Fibroblast of lung (primary cell): ENCODE measurements around the gene MRPS26. TPM values are rescaled to one million over a fixed set of nuclear protein-coding genes. Genes with fewer than 3 reads are reported as not detected.
A peak's percentile ranks its signal among the peaks of the same experiment; 100 is the strongest.

ENCODE experiments used
- DNase-seq, 2 donors: peaks; one replicate each; pipeline versions ENCODE4 v3.0.0 to v3.0.0-alpha.2; 2010; ENCODE audit warnings: low read depth in 2 of 2
- H2AFZ ChIP-seq: 2 replicates; pipeline ENCODE4 v1.5.1; 2012; ENCODE audit warnings: low read length, control low read depth, inconsistent platforms
- H3K27ac ChIP-seq: 2 replicates; pipeline ENCODE4 v1.5.1; 2011; ENCODE audit warnings: low read length, control low read depth; ENCODE audit not compliant: insufficient read depth
- H3K27me3 ChIP-seq: 2 replicates; pipeline ENCODE4 v1.5.1; 2011; ENCODE audit warnings: mild to moderate bottlenecking, low read length; ENCODE audit not compliant: control insufficient read depth, insufficient read depth
- H3K36me3 ChIP-seq: 2 replicates; pipeline ENCODE4 v1.5.1; 2011; ENCODE audit warnings: low read length; ENCODE audit not compliant: control insufficient read depth, insufficient read depth
- H3K4me1 ChIP-seq: 2 replicates; pipeline ENCODE4 v1.5.1; 2011; ENCODE audit warnings: low read length; ENCODE audit not compliant: control insufficient read depth, insufficient read depth; ENCODE audit errors: extremely low read depth
- H3K4me2 ChIP-seq: 2 replicates; pipeline ENCODE4 v1.5.1; 2011; ENCODE audit warnings: low read length, control low read depth; ENCODE audit not compliant: insufficient read depth; ENCODE audit errors: extremely low read depth
- H3K4me3 ChIP-seq, 4 experiments: fragments of 200-600 bp in 1 of 4; sonication (generic) in 1 of 4; replicated peaks in 1 of 4; 2 replicates each; pipeline ENCODE4 v1.5.1; 2011 to 2016; ENCODE audit warnings: low read length in 4 of 4, low read depth in 3 of 4, mild to moderate bottlenecking in 3 of 4, control low read depth in 2 of 4, inconsistent platforms in 1 of 4, mixed read lengths in 1 of 4; ENCODE audit not compliant: insufficient read depth in 1 of 4; ENCODE audit errors: control extremely low read depth in 1 of 4
- H3K79me2 ChIP-seq: 2 replicates; pipeline ENCODE4 v1.5.1; 2012; ENCODE audit warnings: mild to moderate bottlenecking, low read length, inconsistent platforms; ENCODE audit not compliant: control insufficient read depth, insufficient read depth
- H3K9ac ChIP-seq: 2 replicates; pipeline ENCODE4 v1.5.1; 2011; ENCODE audit warnings: mild to moderate bottlenecking, low read length, control low read depth; ENCODE audit not compliant: insufficient read depth
- H3K9me3 ChIP-seq: 2 replicates; pipeline ENCODE4 v1.5.1; 2012; ENCODE audit warnings: low read depth, low read length; ENCODE audit not compliant: control insufficient read depth, insufficient read depth
- H4K20me1 ChIP-seq: 2 replicates; pipeline ENCODE4 v1.5.1; 2011; ENCODE audit warnings: low read length; ENCODE audit not compliant: control insufficient read depth, insufficient read depth; ENCODE audit errors: extremely low read depth
- CTCF ChIP-seq, 2 donors: IDR thresholded peaks in 1 of 2; conservative IDR thresholded peaks in 1 of 2; 1 replicate in 1 of 2; 2 replicates in 1 of 2; pipeline ENCODE4 v1.5.1; 2011 to 2012; ENCODE audit warnings: low read length in 2 of 2, control low read depth in 1 of 2, inconsistent platforms in 1 of 2, low read depth in 1 of 2, mild to moderate bottlenecking in 1 of 2
- EZH2 ChIP-seq: IDR thresholded peaks from 2 replicates; pipeline ENCODE4 v1.5.1; 2012; ENCODE audit warnings: low read length, control low read depth, mild to moderate bottlenecking; ENCODE audit errors: missing control alignments
- polyA plus RNA-seq, 2 donors: library from polyadenylated mRNA; depleted of rRNA in 1 of 2; stranded (reverse) in 1 of 2; unstranded in 1 of 2; fragments of >200 nt; gene quantifications; 2 replicates each; pipeline ENCODE4 v1.2.1, GENCODE V29; 2011 to 2012; ENCODE audit warnings: missing spikeins in 1 of 2
- total RNA-seq: library from RNA; depleted of rRNA; stranded (reverse); fragments of >200 nt; gene quantifications from 2 replicates; pipeline ENCODE4 v1.2.1, GENCODE V29; 2014

Gene MRPS26
- total and polyA plus RNA-seq, 2 donors (not counting 1 experiment from before 2014, with no cell fraction given): 16.1 to 37.0 TPM

DNA sequence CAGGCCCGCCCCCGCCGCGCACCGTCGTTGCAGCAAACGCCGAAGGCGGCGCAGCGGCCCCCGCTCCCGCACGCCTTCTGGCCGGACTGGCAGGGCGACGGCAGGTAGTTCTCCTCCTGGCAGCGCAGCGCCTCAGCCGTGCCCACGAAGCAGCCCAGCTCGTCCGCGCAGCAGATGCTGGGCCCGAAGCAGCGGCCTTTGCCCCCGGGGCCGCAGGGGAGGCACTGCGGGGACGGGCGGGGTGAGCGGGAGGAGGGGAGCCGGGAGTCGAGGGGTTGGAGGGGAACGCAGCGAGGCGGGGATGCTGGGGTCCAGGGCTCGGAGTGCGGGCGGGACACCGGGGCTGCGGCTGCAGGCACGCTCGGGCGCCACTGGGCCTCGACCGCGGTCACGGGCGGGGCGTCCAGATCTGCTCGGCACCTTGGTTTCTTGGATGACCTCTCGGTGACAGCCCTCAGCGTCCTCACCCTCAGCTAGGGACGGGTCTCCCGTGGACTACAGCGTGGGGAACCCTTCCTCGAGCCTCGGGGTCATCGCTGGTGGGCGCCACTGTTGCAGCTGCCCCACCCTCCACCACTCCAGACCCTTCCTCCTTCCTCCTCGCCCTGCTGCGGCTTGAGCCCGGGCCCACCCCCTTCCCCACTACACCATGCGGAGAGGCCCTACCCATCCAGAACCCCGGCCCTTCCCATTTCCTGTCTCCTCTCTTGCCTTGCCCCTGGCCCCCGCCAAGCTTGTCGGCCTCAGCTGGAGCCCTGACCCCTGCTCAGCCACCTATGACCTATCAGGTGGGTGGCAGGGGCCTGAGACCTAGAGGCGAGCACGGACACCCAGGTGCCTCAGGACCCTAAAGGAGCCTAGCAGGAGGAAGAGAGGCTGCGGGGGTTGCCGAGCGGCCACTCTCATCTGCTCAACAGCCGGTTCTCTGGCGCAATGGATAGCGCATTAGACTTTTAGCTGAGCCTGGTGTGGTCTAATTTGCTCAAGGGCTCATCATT is 37.4 kb downstream of the MRPS26 start:
- Histone ChIP-seq H3K79me2 (no peaks in the 10 kb centered on the region), H3K36me3 (no peaks in the 10 kb centered on the region), H3K27ac (no peak overlapping the region), H2AFZ (no peak overlapping the region), H3K4me2 (no peak overlapping the region), H3K4me3 (no peak overlapping the region), H3K4me1 (peaks cover 7% of the 10 kb centered on the region), H4K20me1 (no peaks in the 10 kb centered on the region), H3K27me3 (peaks cover 42% of the 10 kb centered on the region), H3K9ac (no peak overlapping the region), H3K9me3 (no peaks in the 10 kb centered on the region)
- DNase-seq: no peak
- no peak for TF ChIP-seq CTCF (conservative IDR thresholded peaks at IDR 0.05 in 1 of 2, IDR thresholded peaks at IDR 0.05 in 1 of 2; ENCODE audit: low read depth in 1 of 2, low read length in 2 of 2)
- peak; percentile 78 for TF ChIP-seq EZH2

- Histone ChIP-seq H3K27me3 (peaks cover 41% of the 10 kb centered on the region), H3K36me3 (no peaks in the 10 kb centered on the region), H3K4me3 (no peak within 1 kb of the TSS), H3K79me2 (no peaks in the 10 kb centered on the region), H3K4me2 (no peak within 1 kb of the TSS), H3K9ac (no peak within 1 kb of the TSS), H4K20me1 (no peaks in the 10 kb centered on the region), H2AFZ (no peak within 1 kb of the TSS), H3K4me1 (peaks cover 7% of the 10 kb centered on the region), H3K9me3 (no peaks in the 10 kb centered on the region), H3K27ac (no peak within 1 kb of the TSS)
- no peak for DNase-seq
- no peak for TF ChIP-seq CTCF (conservative IDR thresholded peaks at IDR 0.05 in 1 of 2, IDR thresholded peaks at IDR 0.05 in 1 of 2; ENCODE audit: low read depth in 1 of 2, low read length in 2 of 2)
- no peak for TF ChIP-seq EZH2
Observed at GRCh38 chr20:3084283-3084985, 38.6 kb downstream of the MRPS26 start, which contains the start of gene AVP. Gene AVP (minus strand): TSS chr20:3084724. CDS start chr20:3084674, 50 bp downstream.

DNA sequence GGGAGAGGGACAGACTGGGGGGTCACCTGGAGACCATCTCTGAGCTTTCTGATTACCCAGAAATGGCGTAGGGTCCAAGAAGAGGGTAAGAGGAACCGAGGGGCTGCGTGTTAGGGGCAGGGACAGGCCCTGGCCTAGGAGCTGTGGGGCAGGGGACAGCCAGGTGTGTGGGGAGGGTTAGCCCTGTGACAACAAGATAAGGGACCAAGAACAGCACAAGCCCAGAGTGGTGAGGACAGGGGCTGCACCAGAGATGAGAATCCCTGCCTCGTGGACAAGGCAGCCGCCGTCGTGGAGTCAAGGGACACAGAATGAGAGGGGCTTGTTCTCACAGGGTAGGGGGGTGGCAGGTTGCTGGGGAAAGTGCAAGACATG is 39.1 kb downstream of the MRPS26 start:
- H3K79me2 ChIP-seq: no peaks in the 10 kb centered on the region
- no peak overlapping the region for H3K9ac ChIP-seq
- no peak for DNase-seq
- H3K4me1 ChIP-seq: peaks cover 7% of the 10 kb centered on the region
- H3K9me3 ChIP-seq: no peaks in the 10 kb centered on the region
- no peak overlapping the region for H3K4me2 ChIP-seq
- H3K4me3 ChIP-seq: no peak overlapping the region
- no peak overlapping the region for H3K27ac ChIP-seq
- no peak overlapping the region for H2AFZ ChIP-seq
- TF ChIP-seq EZH2: no peak
- no peak for TF ChIP-seq CTCF (conservative IDR thresholded peaks at IDR 0.05 in 1 of 2, IDR thresholded peaks at IDR 0.05 in 1 of 2; ENCODE audit: low read depth in 1 of 2, low read length in 2 of 2)
- peaks cover 43% of the 10 kb centered on the region for H3K27me3 ChIP-seq
- H3K36me3 ChIP-seq: no peaks in the 10 kb centered on the region
- H4K20me1 ChIP-seq: no peaks in the 10 kb centered on the region
